GM18870 (cell line): ENCODE data around the gene SH3BP5L.

ENCODE experiments used
- ATAC-seq: cut with Tn5 transposase; IDR thresholded peaks from one replicate; pipeline ENCODE4 v1.9.1; 2021; ENCODE audit warnings: moderate library complexity; ENCODE audit not compliant: unreplicated experiment

Gene SH3BP5L

DNA sequence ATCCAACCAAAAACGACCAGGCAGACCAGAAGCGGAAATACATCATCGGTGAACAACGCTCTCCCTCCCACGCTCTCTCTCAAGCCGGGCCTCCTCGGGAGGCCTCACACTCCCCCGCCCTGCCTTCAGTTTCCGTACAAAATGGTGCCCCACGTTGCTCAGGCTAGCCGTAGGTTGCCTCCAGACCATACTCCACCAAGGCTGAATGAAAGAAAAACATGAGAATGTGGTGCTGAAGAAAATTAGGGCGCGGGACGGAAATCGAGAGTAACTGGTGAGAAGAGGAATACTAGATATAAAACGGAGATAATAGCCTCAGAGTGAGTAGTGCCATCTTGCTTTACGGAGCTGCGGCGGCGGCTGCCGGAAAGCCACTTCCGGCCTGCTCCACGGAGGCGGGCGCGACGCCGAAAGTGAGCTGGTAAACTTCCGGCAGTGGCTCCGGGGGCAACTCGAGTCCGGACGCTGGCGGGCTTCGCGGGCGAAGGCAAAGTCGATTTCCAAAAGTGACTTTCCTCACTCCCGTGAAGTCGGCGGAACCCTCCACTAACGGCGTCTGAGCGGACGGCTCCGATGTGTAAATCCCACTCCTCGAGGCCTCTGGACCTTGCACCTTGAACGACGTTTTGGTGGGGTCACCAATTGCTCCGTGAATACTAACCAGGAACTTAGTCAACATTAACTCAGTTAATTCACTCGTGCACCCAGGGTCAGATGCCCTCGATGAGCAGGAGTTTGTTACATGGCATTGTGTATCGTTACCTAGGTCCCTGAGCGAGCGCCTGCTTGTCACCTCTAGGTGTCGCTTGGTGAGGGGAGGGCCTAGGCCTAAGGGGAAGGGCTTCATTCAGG is at the start of gene SH3BP5L:
SH3BP5L (minus strand) TSS at position 7 of the 852 bp plus-strand sequence. CDS start 980 bp downstream, outside the sequence.
- ATAC-seq = peak; percentile 93

DNA sequence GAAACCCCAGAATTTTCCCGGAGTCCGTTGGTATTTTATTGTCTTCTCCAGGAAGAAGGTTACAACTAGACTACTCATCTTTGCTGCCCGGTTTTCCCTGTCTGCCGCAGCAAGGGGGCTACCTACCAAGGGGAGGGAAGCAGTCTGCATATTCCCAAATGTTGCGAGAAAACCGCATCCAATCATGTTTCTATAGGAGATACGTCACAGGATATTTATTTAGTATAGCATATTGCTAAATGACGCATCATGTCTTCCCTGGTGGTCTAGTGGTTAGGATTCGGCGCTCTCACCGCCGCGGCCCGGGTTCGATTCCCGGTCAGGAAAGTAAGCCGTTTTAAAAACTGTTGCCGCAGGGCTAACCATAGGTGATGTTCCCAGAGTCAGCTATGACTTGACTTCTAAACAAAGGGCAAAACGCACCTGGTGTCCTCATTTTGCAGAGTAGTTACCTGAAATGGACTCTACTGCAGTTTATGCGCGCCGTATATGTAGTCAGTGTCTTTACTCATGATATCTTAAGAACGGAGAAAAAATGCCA is 48.3 kb upstream of the SH3BP5L start:
- peak; percentile 72 for ATAC-seq

DNA sequence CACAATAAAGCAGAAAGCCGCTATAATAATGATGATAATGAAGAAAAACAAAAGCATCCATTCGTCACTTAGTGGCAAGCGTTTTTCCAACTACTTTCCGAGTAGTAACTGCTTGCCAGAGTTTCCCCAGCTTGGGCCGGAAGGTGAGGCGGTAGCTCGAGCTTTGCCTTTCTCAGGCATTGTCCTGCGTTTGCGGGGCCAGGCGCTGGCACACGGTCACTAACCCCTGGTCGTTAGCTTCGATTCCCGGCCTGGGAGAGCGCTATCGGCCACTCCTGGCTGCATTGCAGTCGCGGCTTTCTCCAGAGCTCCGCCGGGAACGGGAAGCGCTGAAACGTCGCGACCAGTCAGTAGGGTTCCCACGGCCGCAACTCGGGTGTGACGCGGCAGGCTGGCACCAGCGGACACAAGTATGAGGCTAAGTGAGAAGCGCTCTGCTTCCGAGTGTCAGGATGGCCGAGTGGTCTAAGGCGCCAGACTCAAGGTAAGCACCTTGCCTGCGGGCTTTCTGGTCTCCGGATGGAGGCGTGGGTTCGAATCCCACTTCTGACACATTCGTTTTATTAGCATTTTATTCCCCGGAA is 47.8 kb upstream of the SH3BP5L start:
- ATAC-seq = peak; percentile 65

DNA sequence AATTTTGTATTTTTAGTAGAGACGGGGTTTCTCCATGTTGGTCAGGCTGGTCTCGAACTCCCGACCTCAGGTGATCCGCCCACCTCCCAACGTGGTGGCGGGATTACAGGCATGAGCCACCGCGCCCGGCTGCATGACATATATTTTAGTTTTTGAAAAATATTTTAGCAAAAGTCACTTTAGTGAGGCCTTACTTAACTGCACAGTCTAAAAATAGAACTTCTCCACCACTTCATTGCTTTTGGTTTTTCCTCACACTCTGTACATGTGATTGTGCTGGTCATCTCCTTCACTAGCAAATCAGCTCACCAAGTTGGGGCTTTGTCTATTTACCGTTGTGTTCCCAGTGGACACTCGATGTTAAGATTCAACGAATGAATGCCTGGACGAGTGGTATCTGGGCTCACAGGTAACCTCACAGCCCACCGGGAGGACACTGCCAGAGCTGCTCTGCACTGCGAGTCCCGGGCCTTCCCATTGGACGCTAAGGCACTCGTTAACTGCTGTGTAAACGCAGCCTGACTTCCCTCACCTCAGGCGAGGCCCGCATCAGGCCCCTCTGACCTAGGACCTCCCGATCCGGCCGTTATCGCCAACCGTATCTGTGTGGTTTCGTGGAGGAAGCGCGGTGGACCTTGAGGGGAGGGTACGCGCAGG is 47.2 kb upstream of the SH3BP5L start:
- ATAC-seq = peak; percentile 25

DNA sequence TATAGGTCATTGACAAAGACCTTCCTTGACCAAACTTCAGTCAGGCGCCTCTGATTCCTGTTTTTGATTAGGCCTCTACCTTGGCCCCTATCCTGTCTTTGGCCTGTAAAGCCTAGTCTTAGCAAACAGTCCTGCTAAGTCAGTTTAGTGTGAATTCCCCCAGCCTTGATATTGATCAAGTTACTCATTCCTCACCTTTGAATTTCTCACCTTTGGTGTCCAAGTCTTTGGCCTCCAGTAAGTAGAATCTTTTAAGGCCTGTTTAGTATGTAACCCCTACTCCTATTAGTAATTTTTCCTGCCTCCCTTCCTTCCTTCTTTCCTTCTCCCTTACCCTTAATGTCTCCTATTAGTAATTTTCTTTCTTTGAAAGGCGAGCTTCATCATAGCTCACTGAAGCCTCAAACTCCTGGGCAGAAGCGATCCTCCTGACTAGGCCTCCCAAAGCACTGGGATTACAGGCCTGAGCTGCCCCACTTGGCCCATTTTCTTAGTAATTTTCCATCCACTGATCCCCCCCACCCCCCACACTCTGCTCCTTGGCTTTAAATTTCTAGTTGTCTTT is 46.2 kb upstream of the SH3BP5L start:
- no peak for ATAC-seq

DNA sequence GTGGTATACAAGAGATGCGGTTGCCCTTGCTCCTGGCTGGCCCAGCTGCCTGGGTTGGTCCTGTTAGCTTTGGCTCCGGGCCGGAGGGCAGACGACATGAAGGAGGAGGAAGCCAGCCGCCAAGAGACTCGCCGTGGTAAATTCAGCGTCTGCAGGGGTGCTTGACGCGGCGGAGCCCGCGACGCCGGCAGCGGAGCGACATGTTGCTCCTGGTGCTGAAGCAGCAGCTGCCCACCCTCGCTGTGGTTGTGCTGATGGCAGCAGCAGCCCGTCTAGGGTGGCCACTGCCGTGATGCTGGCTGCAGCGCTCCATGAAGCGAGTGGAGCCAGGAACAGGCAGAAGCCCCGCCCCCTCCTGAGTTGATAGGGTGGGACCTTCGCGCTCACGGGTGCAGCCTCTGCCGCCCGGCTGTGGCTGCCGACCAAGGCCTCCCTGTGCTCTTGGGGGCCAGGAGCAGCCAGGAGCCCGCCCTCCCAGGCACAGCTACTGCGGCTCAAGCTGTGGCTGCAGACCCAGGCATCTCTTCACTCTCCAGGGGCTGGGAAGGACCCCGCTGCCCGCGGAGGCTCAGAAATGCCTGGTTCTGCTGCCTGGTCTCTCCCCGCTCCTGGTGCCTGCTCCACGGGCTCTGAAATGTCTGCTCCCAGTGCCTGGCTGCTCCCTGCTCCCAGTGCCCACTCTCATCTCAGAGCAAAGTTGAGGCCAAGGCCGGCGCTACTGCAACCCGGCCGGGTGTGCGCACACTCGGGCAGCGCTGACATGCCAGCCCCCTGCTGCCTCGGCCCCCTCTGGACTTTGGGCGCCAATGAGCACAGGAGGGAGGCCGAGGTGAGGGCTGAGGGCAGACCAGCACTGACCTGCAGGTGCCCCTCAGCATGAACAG is 37.5 kb upstream of the SH3BP5L start:
- ATAC-seq = peak; percentile 56

DNA sequence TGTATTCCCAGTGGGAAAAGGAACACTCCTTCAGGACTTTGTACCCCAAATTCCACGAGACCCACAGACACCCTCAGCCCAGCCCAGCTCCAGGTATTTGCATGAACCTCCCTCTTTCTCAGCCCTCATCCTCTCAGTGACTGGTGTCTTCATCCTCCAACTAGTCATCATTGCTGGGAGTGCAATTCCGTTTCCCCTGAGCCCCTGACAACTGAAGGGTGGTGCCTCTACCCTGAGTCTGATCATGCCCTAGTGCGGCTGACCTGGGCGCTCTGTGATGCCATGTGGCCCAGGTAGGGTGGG is 36.9 kb upstream of the SH3BP5L start:
- peak; percentile 21 for ATAC-seq

DNA sequence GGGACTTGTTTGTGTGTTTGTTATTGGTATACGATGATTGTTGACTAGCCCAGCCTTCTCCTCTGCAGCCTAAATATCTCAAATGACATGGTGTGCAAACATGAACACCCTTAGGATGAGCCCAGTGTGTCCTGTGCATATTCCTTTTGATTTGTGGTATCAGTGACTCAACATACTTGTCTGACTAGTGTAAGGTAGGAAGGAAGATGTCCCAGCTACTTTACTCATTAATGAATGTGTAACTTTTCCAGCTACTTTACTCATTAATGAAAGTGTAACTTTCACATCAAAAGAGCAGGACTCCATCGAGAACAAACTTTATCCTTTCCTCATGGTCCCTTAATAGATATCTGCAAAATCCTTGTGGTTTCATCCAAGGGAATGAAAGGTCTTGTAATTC is 35.9 kb upstream of the SH3BP5L start:
- no peak for ATAC-seq

DNA sequence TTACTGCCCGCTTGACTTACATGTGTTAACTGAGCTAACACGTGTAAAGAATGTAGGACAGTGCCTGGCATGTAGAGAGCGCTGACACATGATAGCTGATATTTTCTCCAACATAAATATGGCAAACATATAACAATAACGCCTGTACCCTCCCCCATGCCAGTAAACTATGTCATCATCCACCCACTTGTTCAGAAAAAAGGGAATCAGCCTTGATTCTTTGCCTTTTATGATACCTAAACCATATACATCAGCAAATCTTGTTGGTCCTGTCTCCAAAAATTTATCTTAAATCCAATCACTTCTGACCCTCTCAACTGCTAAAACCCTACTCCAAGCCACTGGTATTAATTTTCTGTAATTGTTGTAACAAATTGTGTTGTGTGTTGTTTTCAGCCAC is 34.3 kb upstream of the SH3BP5L start:
- no peak for ATAC-seq

DNA sequence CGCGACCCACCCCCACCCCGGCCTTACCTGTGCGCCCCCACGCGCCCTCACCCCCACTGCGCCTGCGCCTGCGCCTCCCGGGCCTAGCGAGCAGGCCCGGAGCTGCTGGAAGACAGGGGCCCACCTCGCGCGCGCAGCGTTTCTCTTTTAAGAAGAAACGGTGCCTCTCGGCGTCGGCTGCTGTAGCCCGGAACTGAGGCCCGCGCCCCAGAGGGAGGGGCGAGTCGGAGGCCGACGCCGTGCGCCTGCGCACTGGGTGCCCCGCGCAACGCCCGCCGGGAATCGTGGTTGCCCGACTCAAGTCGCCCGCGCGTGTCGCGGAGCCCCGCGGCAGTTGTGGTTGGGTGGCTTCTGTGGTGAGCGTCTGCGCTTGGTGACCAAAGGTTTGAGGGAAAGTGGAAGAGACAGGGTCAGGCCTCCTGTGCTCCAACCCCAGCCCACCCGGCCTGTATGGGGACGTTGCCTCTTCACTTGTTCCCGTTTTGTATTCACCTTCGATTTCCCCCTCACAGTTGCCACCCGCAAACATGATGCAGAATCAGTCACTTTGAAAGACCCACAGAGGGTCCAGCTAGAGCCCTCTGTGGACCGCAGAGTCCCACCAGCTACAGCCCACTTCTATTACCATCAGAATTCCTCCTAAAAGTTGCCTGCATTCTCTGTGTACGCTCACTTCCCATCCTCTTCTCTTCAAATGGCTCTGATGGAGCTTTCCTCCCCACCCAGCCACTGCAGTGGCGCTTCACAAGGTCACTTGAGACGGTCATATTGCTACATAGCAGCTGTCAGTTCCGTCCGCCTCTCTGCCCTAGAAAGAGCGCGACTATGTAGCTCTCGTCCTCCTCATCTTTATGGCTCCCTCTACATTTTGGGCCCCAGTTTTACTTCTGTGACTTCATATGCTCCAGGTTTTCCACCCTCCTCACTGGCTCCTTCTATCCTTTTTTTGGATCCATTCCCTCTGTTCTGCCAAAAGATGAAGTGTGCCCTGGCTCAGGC is 33.5 kb upstream of the SH3BP5L start, which contains the start of gene ZNF692:
ZNF692 (minus strand) TSS at position 195 of the 999 bp plus-strand sequence. CDS start 776 bp downstream, outside the sequence.
- peak; percentile 53 for ATAC-seq

DNA sequence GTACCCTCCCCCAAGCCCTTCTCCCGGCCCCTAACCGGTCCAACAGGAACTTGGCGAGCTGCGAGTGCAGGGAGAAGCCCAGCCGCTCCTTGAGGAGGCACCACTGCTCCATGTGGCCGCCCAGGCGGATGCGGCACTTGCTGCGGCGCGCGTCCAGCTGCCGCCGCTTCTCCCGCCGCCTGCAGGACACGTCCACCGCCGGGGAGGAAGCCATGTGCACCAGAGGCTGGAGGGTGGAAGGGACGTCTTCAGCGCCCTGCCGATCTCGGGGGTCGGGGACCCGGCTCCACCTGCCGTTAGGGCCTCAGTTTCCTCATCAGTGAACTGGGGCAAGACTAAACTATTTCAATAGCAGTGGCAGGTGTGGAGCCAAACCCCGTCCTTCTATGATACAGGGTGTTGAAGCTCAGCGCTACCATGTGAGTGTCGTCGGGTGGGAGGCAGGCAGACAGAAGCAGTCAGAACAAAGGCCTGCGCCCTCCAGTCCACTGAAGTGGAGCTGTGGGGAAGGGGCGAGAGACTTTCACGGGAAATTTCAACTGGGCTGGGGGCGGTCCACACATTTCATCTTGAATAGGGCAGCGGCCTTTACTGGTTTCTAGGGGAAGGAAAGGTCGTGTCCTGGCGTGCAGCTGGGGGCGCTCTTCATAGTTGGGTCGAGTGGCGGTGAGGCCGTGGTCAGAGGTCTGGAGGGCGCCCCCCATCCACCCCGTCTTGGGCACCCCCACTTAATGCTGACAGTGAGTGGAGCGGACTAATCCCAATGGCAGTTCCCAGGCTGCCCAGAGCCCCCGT is 32.6 kb upstream of the SH3BP5L start:
- ATAC-seq = peak; percentile 24

DNA sequence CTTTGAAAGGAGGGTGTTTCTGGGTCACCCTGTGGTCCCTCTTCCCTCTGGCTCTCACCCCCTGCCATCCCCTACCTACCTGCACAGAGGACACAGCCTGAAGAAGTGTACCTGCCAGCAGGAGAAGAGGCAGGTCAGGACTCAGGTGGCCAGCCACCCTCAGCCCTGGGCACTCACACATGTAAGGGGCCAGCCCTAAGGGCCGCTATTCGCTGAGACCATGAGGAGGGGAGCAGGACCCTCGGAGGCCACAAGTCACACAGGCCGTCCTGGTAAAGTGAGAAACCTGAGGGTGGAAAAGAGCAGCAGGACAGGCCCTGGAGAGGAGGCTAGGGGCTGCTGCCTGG is 32.0 kb upstream of the SH3BP5L start:
- no peak for ATAC-seq

DNA sequence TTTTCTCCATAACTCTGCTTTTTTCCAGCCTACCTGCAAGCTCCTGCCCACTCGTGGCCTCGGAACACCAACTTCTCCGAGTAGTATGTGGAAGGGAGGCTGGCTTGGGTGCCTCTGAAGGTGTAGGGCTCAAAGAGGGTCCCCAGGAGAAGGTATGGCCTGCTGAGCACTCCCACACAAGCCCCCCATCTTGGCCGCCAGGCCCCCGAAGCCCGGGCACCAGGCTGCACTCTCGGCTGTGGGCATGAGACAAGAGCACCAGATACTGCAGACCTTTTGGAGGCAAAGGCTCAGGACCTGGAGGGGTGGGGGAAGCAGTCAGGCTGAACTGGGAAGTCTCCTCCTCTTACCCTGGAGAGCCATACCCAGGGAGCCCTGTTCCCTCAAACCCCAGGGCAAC is 31.5 kb upstream of the SH3BP5L start:
- no peak for ATAC-seq

DNA sequence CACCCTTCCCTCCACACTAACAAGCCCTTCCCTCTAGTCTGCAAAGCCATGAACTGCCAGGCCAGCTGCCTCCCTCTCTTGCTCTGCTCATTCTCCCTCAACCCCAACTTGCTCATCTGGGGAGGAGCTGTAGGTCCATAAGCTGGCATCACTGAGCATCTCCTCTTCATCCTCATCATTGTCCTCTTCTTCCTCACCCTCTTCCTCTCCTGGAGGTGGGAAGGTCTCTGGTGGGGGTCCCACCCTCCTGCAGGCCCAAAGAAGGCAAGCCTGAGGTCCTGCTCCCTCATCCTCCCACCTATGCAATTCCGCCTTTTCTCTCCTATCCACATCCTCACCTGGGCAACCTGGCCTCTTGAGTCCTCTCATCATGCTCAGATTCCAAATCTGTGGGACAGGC is 30.5 kb upstream of the SH3BP5L start:
- ATAC-seq = no peak

DNA sequence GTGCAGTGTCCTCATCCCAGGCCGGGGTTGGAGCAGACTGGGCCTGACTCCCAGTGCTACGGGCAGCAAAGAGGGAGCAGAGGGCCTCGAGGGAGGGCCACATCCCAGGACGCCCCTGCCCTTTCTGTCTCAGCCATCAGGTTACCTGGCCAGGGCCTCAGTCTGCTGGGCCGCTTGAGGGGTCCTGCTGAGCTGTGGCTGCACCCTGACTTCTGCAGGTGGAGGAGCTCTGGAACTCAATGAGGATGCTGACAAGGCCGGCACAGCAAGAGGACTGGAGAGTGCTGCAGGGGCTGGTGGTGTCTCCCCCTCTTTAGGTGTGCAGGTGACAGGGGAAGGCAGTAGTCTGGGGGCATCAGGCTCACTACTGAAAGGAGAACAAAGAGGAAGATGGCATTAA is 29.9 kb upstream of the SH3BP5L start:
- ATAC-seq = no peak

DNA sequence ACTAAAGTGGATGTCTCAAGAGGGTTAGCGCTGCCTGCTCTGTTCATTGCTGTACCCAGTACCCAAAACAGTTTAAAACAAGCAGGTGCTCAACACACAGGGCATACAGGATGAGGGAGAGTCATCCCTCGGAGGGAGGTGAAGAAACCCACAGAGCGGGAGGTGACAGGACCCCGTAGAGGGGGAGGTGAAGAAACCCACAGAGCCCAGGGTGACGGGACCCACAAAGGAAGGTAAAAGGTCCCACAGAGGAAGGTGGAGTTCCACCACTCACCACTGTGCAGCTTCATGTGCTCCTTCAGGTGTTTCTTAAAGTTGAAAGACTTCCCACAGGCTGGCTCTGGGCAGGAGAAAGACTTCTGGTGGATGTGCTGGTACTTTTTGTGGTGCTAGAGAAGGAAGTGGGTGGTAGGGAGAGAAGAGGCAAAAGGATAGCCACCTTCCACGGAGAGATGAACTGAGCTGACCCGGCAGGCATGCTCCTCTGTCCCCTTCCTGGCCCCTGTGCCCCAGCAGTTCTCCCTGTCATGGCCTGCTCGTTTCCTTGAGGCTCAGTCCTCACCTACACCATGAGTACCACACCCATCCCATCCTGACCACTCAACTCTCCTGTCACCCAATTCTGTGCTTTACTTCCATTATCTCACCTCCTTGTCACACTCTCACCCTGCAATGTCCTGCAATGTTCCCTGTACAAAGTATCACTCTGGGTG is 28.1 kb upstream of the SH3BP5L start:
- no peak for ATAC-seq

DNA sequence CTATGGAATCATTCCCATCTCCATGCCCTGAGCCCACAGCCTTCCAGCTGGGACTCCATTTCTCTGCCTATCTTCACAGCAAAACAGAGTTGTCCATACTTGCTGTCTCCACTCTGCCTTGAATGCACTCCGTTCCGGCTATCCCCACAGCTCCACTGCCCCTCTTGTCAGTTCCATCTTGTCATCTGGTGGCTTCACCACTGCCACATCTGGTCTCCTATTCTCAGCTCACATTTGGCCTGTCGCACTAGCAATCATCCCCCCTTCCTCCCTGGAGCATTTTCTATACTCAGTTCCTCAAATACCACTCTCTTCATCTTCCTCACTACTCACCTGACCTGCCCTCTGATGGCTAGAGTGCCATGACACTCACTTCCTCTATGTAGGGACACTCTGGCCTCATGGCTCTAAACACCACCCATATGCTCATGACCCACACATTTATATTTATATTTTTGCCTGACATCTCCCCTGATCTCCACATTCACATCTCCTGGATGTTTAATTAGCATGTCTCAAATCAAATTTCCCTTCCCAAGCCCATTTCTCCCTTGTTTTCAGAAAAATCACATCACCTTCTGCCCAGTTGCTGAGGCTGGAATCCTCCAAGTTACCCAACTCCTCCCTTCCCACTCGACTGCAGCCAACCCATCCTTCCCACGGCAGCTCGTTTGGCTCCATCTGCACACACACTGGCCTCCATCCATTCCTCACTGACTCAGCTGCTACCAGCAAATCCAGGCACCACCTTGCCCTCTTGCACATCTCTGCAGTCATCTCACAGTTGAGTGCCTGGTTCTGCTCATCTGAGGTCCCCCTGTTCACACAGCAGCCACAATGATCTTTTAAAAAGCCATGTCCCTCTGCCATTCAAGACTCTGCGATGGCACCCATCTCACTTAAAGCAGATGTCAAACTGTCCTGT is 27.0 kb upstream of the SH3BP5L start:
- no peak for ATAC-seq
